IPS DF 4.7 (cell line): ENCODE data around the gene AKAP5.
"Not testable (repeated sequence)": the region's sequence is repeated elsewhere in the genome, so short reads cannot be mapped to it uniquely, and the experiment has no call there.

ENCODE experiments used
- DNase-seq: peaks from one replicate; pipeline ENCODE4 v3.0.0-alpha.2; 2013; ENCODE audit warnings: low spot score; ENCODE audit errors: extremely low read depth

The AKAP5 gene

DNA sequence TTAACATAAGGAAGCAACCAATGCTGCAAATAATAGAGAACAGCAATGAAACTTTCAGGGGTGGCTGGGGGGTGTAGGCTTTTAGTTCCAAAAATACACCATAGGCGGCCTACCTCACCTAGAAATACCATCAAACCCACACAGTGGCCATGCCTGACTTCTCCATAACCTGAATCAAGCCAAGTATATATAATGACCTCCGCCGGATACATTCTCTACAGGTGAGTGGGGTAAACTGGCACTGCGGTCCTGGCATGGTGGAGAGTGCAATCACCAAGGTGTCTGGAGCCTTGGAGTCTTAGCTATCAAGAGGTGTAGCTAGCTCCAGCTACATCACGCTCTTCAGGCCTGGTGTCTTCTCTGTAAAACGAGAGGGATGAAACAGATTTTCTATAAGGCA lies 37.2 kb downstream of the AKAP5 start:
- DNase-seq, result no peak

GRCh38 chr14:64502887-64503433 lies 37.7 kb downstream of the AKAP5 start:
- no peak for DNase-seq

- peak; percentile 36 for DNase-seq
These were observed 38.4 kb downstream of the AKAP5 start, which contains the start of gene ZBTB25 for GRCh38 chr14:64503434-64504309. TSS of gene ZBTB25 (minus strand) at chr14:64503838. CDS start at chr14:64490533, 13,305 bp downstream.

- DNase-seq, result no peak
These were observed 39.1 kb downstream of the AKAP5 start, which contains the start of gene ZBTB1 for GRCh38 chr14:64504310-64504896. TSS of gene ZBTB1 (plus strand) at chr14:64504770. CDS start at chr14:64521505, 16,735 bp downstream.

DNA sequence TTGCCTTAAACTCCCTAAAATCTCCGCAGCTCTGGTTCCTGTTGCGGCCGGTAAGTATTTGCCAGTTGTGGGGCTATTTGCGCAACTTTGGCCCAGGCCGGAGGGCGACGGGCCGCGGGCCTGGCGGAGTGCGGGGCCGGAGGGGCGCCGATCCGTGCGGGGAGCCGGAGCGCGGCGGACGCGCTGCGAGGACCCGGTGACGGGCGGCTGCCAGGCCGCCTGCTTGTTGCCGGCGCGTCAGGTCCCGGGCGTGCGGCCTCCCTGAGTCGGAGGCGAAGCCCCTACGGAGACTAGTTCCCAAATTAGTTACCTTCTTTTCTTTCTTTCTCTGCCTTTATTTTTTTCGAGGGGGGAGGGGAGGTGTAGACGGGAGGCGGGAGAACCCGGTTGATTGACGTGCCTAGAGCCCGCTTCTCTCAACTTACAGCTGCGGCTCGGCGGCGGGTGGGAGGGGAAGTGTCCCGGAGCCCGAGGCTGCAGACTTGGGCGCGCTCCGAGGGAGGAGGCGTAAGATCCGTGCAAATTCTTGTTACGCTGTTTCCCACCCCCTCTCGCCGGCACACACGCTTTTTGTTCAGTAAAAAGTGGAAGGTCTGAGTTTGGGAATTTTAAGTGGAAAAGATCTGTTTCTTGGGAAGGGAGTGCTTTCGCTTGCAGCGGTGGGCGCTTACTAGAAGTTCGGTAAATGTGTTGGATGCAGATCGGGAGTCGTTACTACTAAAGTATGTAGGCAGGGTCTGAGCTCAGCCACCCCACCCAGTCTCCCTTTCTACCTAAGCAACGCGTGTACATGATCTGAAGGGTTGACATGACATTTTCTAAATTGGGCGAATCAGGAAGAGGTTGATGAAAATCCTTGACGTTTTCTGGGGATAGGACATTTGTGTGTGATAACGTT lies 39.8 kb downstream of the AKAP5 start:
- DNase-seq, result peak; percentile 56

- DNase-seq, result no peak
These were observed 41.4 kb downstream of the AKAP5 start for GRCh38 chr14:64506721-64507120.

DNA sequence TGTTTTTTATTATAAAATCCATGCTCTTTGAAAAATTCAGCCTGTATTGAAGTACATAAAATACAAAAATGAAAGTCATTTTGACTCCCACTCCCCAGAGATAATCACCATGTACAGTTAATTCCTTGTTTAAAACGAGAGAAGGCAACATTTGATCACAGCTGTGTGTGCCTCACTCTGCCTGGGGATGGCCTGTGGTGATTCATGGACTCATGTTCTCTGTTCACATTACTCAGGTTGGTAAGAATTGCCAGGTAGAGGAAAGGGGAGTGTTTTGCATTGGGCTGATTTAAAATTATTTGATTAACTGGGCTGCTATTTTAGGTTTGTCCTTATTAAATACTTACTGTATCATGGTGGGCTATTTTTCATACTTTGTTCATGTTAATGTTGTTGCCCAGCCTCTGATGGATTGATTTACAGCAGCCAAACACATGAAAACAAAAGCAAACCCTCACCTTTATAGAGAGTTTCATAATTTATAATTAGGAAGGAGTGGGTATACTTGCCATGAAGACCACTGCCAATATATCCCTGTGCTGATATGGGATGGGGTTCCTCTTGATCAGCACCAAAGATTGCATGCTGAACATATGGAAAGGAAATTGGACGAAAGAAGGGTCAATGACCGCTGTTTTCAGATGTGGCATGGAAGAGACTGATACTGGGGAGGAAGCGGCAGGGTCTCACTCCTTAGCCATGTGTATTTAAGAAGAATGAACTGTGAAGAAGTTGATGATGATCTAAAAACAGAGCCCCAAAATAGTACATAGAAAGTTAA lies 42.3 kb downstream of the AKAP5 start:
- DNase-seq, result no peak

DNA sequence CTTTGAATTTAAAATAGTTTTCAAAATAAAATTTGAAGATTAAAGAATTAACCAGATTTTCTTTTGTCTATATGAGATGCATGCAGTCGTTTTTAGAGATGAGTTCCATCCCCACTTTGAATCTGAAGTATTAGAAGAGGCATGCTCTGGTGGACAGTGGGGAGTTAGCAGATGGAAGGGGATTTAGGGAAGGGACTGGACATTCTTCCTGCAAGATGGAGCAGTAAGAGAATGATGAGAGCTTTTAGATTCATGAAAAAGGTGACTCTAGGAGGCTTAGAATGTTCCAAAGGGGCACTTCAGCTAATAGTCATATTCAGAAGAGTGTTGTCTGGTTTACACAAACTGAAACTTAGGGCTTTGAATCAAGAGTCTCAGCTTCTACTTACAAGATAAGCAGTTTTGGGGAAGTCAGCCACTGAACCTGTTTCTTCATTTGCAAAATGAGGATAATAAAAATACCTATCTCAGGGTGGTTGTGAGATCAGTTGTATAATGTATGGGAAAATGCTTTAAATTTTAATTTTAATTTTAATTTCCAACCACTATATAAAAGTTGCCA lies 43.0 kb downstream of the AKAP5 start:
- DNase-seq, result no peak

GRCh38 chr14:64509036-64509435 lies 43.7 kb downstream of the AKAP5 start:
- no peak for DNase-seq

DNA sequence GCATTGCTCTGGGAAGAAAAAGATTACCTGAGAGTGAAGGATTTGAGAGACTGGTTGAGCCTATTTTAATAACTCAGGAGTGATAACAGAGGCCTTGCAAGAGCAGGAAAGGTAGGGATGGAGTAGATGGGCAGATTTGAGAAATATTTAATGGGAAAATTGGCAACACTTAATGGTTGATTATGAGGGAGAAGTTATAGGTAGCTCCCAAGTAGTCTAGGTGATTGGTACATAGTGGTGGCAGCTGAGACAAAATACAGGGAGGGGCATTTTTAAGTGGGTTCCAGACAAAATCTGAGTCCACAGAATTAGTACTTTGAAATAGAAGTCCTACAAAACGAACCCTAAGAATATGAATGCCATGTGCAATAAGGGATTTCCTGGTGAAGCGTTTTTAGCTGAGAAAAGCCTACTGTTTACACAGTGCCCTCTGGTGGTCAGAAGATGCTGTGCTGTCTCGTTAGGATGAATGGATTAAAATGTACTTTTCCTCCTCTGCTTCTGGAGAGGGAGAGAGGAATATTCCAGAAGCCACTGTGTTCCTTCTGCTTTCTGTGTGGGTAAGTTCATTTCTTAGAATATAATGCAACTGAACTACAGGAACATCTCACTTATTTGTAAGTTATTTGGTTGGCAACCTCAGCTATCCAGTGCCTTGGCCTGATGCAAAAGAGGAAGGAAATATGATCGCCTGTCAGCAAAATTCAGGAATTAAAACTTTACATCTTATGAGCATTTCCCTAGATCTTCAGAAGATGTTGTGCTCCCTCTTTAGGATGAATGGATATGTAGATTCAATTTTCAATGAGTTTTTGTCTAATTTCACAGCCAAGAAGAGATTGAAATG lies 45.7 kb downstream of the AKAP5 start:
- DNase-seq, result no peak

DNA sequence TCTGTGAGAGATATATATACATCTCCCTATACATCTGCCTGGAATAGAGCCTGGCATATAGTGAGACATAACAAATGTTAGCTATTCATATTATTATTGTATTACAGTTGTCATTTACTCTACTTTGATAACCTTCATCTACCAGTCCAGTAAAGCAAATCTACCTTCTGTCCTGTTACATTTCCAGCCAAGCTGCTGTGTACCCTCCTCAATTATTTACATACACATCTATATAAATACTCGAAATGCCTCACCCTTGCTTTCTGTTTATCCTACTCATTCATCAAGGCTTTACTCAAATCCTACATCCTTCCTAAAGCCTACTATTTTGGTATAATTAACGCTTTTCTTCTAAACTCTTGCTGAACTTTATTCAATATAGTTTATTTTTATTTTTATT lies 48.0 kb downstream of the AKAP5 start:
- DNase-seq, result no peak

DNA sequence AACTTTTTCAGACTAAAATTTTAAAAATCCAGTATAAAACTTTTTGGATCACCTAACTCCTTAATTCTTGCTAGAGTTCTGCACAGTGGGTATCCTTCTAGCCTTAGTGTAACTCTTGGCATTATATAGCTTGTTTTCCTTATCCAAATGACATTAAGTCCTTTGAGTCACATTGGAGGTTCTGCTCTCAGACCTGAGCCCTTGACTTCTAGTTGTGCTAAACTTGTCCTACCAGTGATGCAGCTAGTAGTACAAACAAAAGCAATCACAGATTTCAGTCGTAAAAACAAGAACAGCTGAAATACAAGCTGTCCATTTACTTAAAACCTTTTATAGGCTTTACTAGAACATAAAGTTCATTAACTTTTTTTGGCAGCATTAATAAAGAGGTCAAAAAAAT lies 49.8 kb downstream of the AKAP5 start:
- no peak for DNase-seq

- DNase-seq, result no peak
These were observed 51.7 kb downstream of the AKAP5 start for GRCh38 chr14:64516969-64517368.

DNA sequence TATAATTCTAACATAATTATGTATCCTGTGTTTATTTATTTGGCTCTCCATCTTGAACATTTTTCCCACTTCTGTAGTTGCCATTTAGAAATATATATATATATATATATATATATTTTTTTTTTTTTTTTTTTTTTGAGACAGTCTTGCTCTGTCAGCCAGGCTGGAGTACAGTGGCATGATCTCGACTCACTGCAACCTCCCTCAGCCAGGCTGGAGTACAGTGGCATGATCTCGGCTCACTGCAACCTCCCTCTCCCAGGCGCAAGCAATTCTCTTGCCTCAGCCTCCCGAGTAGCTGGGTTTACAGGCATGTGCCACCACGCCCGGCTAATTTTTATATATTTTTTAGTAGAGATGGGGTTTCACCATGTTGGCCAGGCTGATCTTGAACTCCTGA lies 52.4 kb downstream of the AKAP5 start:
- DNase-seq, result not testable (repeated sequence)

GRCh38 chr14:64518229-64518628 lies 52.9 kb downstream of the AKAP5 start:
- no peak for DNase-seq

DNA sequence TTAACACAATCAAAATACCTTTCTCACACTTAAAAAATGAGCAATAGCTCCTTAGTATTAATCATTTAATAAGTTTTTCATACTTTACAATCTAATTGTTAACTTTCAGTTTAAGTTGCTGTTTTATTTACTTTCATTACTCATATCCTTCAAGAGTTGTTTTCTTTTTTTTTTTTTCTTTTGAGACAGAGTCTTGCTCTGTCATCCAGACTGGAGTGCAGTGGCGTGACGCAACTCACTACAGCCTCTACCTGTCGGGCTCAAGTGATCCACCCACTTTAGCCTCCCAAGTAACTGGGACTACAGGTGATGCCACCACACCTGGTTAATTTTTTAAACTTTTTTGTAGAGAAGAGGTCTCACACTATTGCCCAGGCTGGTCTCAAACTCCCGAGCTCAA lies 55.4 kb downstream of the AKAP5 start:
- DNase-seq, result no peak

DNA sequence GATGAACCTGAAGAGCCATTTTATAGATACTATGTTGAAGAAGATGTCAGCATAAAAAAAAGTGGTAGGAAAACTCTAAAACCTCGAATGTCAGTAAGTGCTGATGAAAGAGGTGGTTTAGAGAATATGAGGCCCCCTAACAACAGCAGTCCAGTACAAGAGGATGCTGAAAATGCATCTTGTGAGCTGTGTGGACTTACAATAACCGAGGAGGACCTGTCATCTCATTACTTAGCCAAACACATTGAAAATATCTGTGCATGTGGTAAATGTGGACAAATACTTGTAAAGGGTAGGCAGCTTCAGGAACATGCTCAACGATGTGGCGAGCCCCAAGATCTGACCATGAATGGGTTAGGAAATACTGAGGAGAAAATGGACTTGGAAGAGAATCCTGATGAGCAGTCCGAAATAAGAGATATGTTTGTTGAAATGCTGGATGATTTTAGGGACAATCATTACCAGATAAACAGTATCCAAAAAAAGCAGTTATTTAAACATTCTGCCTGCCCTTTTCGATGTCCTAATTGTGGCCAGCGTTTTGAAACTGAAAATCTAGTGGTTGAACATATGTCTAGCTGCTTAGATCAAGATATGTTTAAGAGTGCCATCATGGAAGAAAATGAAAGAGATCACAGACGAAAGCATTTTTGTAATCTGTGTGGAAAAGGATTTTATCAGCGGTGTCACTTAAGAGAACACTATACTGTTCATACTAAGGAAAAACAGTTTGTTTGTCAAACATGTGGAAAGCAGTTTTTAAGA lies 57.5 kb downstream of the AKAP5 start:
- no peak for DNase-seq
